Breast epithelium (tissue), 4 donors: ENCODE results near the gene APLF. TPM values are rescaled to one million over a fixed set of nuclear protein-coding genes. Genes with fewer than 3 reads are reported as not detected.
"Not testable (repeated sequence)": the region's sequence is repeated elsewhere in the genome, so short reads cannot be mapped to it uniquely, and the experiment has no call there.

Source experiments
- DNase-seq, 2 donors: peaks; one replicate each; pipeline ENCODE4 v3.0.0-alpha.2; 2019; ENCODE audit warnings: low spot score in 2 of 2
- H3K27ac ChIP-seq, 2 donors: fragments of 200-600 bp; sonication (generic) in 1 of 2; one replicate each; pipeline ENCODE4 v1.5.1; 2016 to 2019; ENCODE audit warnings: mild to moderate bottlenecking in 1 of 2
- H3K27me3 ChIP-seq, 2 donors: fragments of 200-600 bp; sonication (generic) in 1 of 2; one replicate each; pipeline versions ENCODE4 v1.5.1 to v1.6.0; 2017 to 2019; ENCODE audit warnings: control low read depth in 1 of 2, mild to moderate bottlenecking in 1 of 2
- H3K36me3 ChIP-seq: fragments of 200-600 bp; one replicate; pipeline ENCODE4 v1.5.1; 2019
- H3K4me1 ChIP-seq, 2 donors: fragments of 200-600 bp; sonication (generic); one replicate each; pipeline ENCODE4 v1.5.1; 2016 to 2019; ENCODE audit warnings: control low read depth in 1 of 2
- H3K4me3 ChIP-seq, 3 donors: fragments of 200-600 bp; sonication (generic); 1 replicate in 2 of 3; 2 replicates in 1 of 3; pipeline ENCODE4 v1.5.1; 2016 to 2019; ENCODE audit warnings: mild to moderate bottlenecking in 3 of 3, moderate library complexity in 2 of 3
- H3K9me3 ChIP-seq, 2 donors: fragments of 200-600 bp; sonication (generic) in 1 of 2; one replicate each; pipeline ENCODE4 v1.5.1; 2016 to 2019; ENCODE audit warnings: control low read depth in 1 of 2
- POLR2A ChIP-seq: fragments of 450-650 bp; IDR thresholded peaks from one replicate; pipeline ENCODE4 v1.6.1; 2016; ENCODE audit warnings: antibody characterized with exemption, mild to moderate bottlenecking, moderate library complexity
- POLR2AphosphoS5 ChIP-seq, 3 donors: sonication (generic); formaldehyde crosslinking; IDR thresholded peaks; one replicate each; pipeline ENCODE4 v1.6.1; 2017; ENCODE audit warnings: antibody characterized with exemption in 3 of 3
- intact Hi-C: fragments of 100-400 bp; cut with DNase I; formaldehyde crosslinking; loops from one replicate; pipeline ENCODE4 v1.15.1; 2023; ENCODE audit warnings: low total_unique reads
- total RNA-seq, 3 donors: library from RNA; depleted of rRNA; stranded (reverse); fragments of >200 nt; gene quantifications; one replicate each; pipeline ENCODE4 v1.1.0, GENCODE V29; 2016
- TF ChIP-seq, protein P1 (sequence below), 3 donors: fragments of 450-650 bp; IDR thresholded peaks; one replicate each; pipeline ENCODE4 v1.5.1; 2016 to 2017; ENCODE audit warnings: antibody characterized with exemption in 3 of 3, mild to moderate bottlenecking in 3 of 3, moderate library complexity in 3 of 3

Gene APLF
- total RNA-seq, 3 donors from 2014 or later = 8.5 to 14.5 (median 13.4) TPM

DNA sequence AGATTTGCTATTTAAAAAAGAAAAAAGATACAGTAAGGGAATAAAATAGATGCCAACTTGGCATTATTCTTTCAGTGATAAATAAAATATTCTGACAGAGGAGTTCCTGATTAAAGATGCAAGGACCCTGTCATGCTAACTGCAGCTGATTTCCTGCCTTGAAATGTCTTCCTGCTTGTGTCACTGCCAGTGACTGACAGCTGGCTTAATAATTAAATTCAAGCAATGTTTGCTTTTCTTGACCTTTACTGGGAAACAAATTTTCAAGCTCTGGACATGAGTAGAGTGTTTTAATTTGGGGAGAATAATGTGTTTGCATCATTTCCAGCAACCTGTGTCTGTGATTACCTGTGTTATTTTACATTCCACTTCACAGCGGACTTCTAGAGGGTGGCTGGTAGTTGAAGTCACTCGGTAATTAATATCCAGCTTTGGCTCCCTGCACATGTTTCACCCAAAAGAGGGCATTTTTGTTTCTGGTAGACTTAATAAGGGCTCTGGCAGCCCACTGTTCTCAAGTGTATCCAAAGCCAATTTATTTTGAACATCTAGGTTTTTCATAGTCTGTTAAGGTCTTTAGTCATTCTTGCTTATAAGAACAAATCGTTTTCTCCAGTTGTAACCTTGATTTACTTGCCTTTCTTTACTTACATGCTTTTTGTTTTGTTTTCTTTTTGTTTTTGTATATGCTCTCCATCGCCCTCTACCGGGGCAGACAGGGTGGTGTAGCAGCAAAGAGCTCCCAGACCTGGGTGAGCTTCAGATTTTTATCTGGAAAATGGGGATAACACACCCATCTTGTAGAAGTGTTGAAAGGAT lies 127.5 kb downstream of the APLF start:
- H3K4me3 ChIP-seq = no peak overlapping the region
- no peak for DNase-seq
- TF ChIP-seq POLR2AphosphoS5 (IDR thresholded peaks at IDR 0.05) = no peak
- TF ChIP-seq, protein P1, sequence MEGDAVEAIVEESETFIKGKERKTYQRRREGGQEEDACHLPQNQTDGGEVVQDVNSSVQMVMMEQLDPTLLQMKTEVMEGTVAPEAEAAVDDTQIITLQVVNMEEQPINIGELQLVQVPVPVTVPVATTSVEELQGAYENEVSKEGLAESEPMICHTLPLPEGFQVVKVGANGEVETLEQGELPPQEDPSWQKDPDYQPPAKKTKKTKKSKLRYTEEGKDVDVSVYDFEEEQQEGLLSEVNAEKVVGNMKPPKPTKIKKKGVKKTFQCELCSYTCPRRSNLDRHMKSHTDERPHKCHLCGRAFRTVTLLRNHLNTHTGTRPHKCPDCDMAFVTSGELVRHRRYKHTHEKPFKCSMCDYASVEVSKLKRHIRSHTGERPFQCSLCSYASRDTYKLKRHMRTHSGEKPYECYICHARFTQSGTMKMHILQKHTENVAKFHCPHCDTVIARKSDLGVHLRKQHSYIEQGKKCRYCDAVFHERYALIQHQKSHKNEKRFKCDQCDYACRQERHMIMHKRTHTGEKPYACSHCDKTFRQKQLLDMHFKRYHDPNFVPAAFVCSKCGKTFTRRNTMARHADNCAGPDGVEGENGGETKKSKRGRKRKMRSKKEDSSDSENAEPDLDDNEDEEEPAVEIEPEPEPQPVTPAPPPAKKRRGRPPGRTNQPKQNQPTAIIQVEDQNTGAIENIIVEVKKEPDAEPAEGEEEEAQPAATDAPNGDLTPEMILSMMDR (IDR thresholded peaks at IDR 0.05) = peak in 2 of 3 donors; percentile 30 to 42

DNA sequence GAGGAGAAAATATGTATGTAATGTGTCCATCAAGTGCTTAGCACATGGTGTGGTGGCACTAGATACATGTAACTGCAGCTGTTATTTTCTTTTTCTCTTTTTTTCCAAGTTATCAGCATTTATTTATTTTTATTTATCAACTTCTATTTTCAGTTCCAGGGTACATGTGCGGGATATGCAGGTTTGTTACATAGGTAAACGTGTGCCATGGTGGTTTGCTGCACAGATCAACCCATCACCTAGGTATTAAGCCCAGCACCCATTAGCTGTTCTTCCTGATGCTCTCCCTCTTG lies 128.1 kb downstream of the APLF start:
- H3K9me3 ChIP-seq, DNase-seq, H3K4me3 ChIP-seq, H3K27ac ChIP-seq, H3K4me1 ChIP-seq, H3K27me3 ChIP-seq, intact Hi-C loops, H3K36me3 ChIP-seq: not testable (repeated sequence)

More for the DNA sequence above, 127.5 kb downstream of the APLF start:
- H3K27ac ChIP-seq = no peak overlapping the region
- intact Hi-C loops = no loop called here
- H3K4me1 ChIP-seq = no peaks in the 10 kb centered on the region
- no peaks in the 10 kb centered on the region for H3K27me3 ChIP-seq
- H3K36me3 ChIP-seq = no peaks in the 10 kb centered on the region
- H3K9me3 ChIP-seq = peaks cover 0 to 5% of the 10 kb centered on the region in 2 donors

DNA sequence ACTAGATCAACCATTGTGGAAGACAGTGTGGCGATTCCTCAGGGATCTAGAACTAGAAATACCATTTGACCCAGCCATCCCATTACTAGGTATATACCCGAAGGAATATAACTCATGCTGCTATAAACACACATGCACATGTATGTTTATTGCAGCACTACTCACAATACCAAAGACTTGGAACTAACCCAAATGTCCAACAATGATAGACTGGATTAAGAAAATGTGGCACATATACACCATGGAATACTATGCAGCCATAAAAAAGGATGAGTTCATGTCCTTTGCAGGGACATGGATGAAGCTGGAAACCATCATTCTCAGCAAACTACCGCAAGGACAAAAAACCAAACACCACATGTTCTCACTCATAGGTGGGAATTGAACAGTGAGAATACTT lies 133.1 kb downstream of the APLF start:
- peaks cover 0 to 43% of the 10 kb centered on the region in 2 donors for H3K9me3 ChIP-seq
- intact Hi-C loops, H3K4me1 ChIP-seq, H3K4me3 ChIP-seq, H3K36me3 ChIP-seq, H3K27me3 ChIP-seq, DNase-seq, H3K27ac ChIP-seq: not testable (repeated sequence)

DNA sequence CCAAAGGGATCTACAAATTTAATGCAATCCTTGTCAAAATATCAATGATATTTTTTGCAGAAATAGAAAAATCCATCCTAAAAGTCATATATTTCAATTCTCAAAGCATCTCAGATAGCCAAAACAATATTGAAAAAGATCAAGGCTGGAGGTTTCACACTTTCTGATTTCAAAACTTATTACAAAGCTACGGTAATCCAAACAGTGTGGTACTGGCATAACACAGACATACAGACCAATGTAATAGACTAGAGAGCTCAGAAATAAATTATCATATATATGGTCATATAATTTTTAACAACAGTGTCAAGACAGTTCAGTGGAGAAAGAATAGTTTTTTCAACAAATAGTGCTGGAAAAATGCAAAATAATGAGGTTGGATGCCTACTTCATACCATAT lies 135.7 kb downstream of the APLF start:
- no peaks in the 10 kb centered on the region for H3K27me3 ChIP-seq
- H3K4me1 ChIP-seq = no peaks in the 10 kb centered on the region
- DNase-seq = no peak
- TF ChIP-seq, protein P1 (IDR thresholded peaks at IDR 0.05) = no peak
- TF ChIP-seq POLR2A = no peak
- no peak for TF ChIP-seq POLR2AphosphoS5 (IDR thresholded peaks at IDR 0.05)
- H3K4me3 ChIP-seq = no peak overlapping the region
- intact Hi-C loops = no loop called here
- H3K36me3 ChIP-seq = no peaks in the 10 kb centered on the region
- H3K27ac ChIP-seq = no peak overlapping the region
- peaks cover 0 to 56% of the 10 kb centered on the region in 2 donors for H3K9me3 ChIP-seq

DNA sequence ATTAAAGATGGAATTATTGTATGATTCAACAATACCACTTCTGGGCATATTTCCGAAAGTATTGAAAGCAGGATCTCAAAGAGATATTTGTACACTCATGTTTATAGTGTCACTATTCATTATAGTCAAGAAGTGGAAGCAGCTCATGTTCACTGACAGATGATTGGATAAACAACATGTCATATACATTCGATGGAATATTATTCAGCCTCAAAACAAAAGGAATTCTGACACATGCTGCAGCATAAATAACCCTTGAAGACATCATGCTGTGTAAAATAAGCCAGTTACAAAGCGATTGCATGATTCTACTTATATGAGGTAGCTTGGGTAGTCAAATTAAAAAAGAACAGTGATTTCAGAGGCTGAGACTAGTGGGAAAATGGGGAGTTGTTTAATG lies 136.7 kb downstream of the APLF start:
- no peaks in the 10 kb centered on the region for H3K36me3 ChIP-seq
- intact Hi-C loops = no loop called here
- no peak overlapping the region for H3K4me3 ChIP-seq
- DNase-seq = no peak
- no peak overlapping the region for H3K27ac ChIP-seq
- peaks cover 0 to 56% of the 10 kb centered on the region in 2 donors for H3K9me3 ChIP-seq
- no peak for TF ChIP-seq POLR2A
- TF ChIP-seq, protein P1 (IDR thresholded peaks at IDR 0.05) = no peak
- no peaks in the 10 kb centered on the region for H3K27me3 ChIP-seq
- H3K4me1 ChIP-seq = no peaks in the 10 kb centered on the region

DNA sequence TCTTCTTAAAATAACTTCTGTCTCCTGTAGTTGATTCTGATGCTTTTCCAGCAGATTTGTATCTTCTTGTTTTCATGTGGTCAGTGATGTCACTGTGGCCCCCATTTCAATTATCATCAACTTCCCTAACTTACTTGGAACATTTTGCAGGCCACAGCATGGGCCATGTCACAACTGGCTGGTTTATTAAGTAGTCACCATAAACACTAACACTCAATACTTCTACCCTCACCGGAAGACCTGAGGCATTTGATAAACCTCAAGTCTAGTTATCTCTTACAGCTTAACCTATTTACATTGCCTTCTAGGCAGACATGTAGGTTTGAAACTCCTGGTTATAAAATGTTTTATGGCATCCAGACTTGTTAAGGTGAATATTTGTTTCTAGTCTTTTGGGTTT lies 138.6 kb downstream of the APLF start:
- H3K9me3 ChIP-seq = peaks cover 0 to 53% of the 10 kb centered on the region in 2 donors
- no peak overlapping the region for H3K27ac ChIP-seq
- intact Hi-C loops = no loop called here
- no peaks in the 10 kb centered on the region for H3K27me3 ChIP-seq
- TF ChIP-seq, protein P1 (IDR thresholded peaks at IDR 0.05) = no peak
- TF ChIP-seq POLR2A = no peak
- no peaks in the 10 kb centered on the region for H3K36me3 ChIP-seq
- DNase-seq = no peak
- no peaks in the 10 kb centered on the region for H3K4me1 ChIP-seq
- H3K4me3 ChIP-seq = no peak overlapping the region
